Body of pancreas (tissue), 4 donors: ENCODE data around the gene AMZ2.

Source experiments
- CTCF ChIP-seq, 7 experiments: fragments of 450-650 bp in 4 of 7; fragments of 200-600 bp in 3 of 7; sonication (generic) in 3 of 7; IDR thresholded peaks; one replicate each; pipeline ENCODE4 v1.5.1; 2016 to 2019; ENCODE audit warnings: antibody characterized with exemption in 7 of 7
- POLR2A ChIP-seq, 3 donors: fragments of 450-650 bp; IDR thresholded peaks; one replicate each; pipeline ENCODE4 v1.6.1; 2016; ENCODE audit warnings: antibody characterized with exemption in 3 of 3, mild to moderate bottlenecking in 2 of 3

- TF ChIP-seq CTCF (IDR thresholded peaks at IDR 0.05) (no peak), POLR2A (IDR thresholded peaks at IDR 0.05) (no peak)
Observed at GRCh38 chr17:68204736-68205135, 43.1 kb upstream of the AMZ2 start.
